Activated naive CD4-positive, alpha-beta T cell treated with Interleukin-2 at 50 U/mL for 16 hours (primary cell): ENCODE results near the gene ARHGEF12.
"Not testable (repeated sequence)": the region's sequence is repeated elsewhere in the genome, so short reads cannot be mapped to it uniquely, and the experiment has no call there.

ENCODE experiments used
- DNase-seq: peaks from one replicate; pipeline ENCODE4 v3.0.0-alpha.2; 2020

ARHGEF12 gene

DNA sequence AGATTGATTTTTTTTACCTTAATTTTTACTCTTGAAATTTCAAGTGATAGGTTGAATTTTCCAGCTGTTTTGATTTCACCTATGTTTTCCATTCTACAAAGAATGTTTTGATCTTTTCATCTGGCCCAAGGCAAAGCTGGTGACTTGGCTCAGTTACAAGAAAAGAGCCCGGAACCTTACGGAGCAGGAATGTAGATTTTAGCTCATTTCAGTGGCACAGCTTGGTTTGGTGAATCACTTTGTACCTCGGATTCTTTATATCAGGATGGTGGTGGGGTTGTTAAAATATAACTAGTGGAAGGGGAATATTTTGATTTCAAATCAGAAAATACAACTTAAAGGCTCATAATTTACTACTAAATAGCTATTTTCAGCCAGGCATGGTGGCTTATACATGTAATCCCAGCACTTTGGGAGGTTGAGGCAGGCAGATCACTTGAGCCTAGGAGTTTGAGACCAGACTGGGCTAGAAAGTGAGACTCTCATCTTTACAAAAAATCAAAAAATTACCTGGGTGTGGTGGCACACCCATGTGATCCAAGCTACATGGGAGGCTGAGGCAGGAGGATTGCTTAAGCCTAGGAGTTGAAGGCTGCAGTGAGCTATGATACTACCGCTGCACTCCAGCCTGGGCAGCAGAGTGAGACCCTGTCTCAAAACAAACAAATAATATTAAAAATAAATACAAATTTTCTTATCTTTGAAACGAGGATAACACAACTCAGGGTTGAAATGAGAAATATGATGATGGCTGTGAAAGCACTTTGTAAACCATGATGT is 166.0 kb downstream of the ARHGEF12 start:
- no peak for DNase-seq

DNA sequence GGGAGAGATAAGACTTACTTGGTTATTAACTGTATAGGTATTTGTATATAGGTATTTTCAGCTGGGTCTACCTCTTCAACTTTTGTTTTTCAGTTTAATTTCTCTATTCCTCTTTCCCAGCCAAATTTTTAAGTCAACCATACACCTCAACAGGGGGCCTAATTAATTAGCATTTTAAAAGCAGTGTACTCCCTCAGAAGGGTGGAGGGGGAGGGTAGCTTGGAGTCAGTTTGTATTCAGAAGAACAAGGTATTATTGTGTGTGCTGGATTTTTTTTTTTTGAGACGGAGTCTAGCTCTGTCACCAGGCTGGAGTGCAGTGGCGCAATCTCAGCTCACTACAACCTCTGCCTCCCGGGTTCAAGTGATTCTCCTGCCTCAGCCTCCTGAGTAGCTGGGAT is 167.3 kb downstream of the ARHGEF12 start:
- DNase-seq: not testable (repeated sequence)

DNA sequence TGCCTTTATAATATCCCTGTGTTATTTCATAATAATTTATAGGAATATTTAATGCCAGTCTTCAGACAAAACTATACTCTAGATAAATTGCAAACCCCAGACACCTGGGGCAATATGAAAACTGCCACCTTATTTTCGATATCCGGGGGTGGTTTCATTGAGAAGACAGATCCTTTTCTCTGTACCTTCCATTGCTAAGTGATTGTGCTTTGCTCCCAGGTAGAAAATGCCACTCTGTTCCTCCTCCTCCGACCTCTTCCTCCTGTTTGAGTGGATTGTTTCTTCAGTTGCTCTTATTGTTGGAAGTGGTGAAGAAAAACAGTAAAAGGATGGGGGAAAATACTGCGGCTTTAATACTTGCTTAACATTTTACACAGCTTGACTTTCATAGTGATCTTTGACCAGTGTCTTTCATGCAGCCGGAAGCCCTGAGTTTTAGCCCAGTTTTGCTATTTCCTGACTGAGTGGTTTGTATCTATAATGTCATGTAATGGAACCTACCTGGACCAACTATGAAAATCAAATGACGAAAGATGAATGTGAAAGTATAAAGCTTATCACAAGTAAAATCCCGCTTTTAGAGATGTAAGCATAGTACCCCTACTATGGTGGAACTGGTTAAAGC is 169.7 kb downstream of the ARHGEF12 start:
- no peak for DNase-seq

DNA sequence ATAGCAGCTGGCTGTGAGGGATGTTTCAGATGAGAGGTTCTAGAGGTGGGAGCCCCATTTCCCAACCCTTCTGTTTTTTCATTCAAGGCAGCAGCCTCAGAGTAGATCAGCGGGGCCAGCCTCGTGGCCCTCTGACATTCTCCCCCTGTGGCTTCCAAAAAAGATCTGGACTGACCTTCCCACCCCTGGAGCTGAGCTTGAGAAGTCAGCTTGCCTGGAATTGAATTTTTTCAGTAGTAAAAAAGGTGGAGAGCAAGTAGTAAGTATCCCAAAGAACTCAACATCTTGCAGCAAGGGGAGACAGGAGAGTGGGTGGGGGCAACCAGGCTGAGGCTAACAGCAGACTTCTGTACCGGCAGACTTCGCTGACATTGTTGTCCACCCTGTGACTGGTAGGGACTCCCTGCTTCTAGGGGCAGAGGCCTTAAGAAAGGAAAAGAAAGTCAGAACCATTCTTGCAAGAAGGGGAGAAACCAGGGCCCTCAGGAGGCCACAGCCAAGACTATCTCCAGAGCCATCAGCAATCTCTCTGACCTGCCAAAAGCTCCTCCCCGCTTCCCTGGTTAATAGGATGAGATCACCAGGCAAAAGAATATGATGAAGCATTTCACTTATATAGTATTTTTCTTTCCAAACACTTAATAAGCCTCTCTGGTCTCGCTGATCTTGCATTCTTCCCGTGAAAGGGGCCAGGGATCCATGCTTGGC is 173.3 kb downstream of the ARHGEF12 start:
- DNase-seq: no peak

DNA sequence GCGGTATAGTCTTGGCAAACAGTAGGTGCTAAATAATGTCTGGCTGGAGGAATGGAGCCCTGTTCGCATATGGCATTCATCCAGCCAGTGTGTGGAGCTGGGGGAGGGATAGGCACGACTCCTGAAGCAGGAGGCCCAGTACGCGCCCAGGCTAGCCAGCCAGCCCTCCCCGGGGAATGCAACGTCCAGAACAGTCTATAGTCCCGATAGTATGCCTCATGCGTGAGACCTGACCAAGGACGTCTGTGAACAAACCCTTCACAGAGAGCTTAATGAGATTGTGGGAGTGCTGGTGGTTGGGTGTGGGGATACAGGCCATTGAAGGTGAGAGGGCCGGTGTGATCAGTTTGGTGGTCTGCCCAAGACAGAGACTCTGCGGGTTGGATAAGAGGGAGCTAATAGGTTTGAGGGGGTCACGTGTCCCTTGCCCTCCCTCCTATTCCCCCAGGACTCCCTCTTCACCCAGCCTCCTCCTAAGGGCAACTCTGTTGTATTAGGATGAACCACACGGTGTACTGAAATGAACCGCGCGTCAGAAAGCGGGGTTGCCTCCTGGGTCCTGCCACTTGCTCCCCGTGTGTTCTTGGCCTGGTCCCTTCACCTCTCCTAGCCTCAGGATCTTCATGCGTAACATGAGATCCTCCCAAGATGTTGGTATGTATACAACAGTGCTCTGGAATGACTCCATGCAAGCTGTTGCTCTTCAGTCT is 174.3 kb downstream of the ARHGEF12 start:
- no peak for DNase-seq

DNA sequence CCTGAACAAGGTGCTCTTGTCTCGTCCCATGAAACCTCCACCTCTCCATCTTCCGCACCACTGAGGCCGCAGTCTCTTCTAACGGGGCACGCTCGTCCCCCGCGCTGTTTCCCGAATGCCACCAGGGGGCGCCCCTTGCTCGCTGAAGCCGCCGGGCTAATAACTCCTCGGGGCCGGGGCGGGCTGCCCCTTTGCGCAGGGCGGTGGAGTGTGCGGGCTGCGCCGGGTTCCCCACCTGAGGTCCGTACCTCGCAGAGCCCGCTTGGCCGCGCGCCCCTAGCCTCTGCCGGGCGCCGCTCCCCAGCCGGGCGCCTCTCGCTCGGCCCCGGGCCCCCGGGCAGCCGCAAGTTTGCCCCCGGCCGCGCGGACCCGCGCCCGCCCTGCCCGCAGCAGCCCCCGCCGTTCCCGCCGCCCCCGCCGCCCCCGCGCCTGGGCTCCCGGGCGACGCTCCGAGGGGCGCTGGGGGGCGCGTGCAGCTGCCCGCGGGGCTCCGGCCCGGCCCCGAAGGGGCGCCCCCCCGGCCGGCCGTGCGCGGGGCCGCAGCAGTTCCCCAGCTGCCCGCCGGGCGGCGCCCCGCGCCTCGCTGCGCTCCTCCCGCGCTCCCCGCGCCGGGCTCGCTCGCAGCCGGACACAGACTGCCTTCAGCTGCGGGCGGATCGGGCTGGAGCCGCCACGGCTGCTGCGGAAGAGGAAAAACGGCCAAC is 175.1 kb downstream of the ARHGEF12 start, which contains the start of gene GRIK4:
Gene GRIK4, plus strand, starts transcription at position 633 of the 704 bp plus-strand sequence. CDS start 148,571 bp downstream, outside the sequence.
- DNase-seq: peak; percentile 75

DNA sequence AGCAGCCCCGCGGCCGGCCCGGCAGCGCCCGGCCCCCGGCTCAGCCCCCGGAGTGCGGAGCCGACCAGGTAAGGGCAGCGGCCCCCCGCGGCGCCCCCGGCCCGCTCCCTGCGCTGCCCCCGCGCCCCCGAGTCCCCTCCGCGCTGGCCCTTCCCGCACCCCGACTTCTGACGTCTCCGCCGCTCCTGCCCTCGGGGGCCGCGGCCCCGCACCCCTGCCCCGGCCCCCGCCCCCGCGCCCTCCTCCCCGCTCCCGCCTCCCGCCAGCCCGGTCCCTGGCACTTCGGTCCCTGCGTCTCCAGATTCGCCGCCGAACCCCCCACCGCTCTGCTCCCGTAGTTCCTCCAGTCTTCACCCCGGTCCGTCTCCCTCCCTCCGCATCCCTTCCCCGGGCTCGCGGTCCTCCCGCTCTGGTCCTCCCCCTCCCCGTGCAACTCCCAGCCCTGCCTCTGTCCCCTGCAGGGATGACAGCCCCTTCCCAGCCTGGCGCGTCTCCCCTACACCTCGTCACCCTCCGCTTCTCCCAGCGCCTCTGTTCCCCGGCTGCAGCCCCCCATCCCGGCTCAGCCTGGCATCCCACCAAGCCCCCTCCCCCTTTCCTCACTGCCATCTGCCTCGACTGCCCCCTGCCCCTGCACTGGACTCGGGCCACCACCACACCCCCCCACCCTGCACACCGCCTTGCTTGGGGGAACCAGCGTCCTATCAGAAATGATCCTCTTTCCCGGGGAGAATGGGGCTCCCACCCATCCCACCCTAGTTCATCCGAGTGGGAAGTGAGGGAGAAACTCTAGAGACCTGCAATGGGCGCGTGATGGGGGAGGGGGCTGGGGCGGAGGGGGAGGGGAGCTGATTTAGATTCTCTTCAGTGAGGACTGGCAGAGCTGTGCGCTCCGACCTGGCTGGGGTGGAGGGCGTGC is 175.9 kb downstream of the ARHGEF12 start:
- DNase-seq: no peak

DNA sequence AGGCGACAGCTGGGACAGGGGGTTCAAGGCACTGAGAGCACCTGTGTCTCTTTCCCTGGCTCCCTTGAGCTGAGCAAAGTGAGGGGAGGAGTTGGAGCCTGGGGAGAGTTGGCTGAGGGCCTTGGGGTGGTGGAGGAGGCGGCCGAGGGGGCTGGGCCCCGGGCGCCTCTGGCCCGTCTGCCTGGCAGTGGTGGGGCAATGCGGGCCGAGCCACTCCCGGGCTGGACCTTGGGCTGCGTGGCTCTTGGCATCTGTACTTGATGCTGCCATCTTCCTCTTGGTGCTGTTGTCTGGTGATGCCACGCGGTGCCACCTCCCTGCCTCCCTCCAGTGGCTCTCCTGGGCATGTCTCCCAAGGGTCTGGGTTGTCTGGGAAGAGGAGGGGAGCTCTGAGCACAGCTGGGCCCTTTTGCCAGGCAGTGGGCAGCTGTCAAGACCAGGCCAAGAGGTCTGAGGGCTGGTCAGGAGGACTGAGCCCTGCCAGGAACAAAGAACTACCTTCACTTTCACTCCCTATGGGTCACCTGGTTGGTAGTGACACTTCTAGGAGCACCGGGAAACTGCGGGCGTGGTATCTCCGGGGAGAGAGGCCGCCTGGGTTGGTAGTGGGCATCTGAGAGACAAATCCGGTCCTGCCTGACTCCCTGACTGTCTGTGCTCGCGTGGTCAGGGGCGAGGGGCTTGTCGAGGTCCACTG is 176.7 kb downstream of the ARHGEF12 start:
- no peak for DNase-seq

DNA sequence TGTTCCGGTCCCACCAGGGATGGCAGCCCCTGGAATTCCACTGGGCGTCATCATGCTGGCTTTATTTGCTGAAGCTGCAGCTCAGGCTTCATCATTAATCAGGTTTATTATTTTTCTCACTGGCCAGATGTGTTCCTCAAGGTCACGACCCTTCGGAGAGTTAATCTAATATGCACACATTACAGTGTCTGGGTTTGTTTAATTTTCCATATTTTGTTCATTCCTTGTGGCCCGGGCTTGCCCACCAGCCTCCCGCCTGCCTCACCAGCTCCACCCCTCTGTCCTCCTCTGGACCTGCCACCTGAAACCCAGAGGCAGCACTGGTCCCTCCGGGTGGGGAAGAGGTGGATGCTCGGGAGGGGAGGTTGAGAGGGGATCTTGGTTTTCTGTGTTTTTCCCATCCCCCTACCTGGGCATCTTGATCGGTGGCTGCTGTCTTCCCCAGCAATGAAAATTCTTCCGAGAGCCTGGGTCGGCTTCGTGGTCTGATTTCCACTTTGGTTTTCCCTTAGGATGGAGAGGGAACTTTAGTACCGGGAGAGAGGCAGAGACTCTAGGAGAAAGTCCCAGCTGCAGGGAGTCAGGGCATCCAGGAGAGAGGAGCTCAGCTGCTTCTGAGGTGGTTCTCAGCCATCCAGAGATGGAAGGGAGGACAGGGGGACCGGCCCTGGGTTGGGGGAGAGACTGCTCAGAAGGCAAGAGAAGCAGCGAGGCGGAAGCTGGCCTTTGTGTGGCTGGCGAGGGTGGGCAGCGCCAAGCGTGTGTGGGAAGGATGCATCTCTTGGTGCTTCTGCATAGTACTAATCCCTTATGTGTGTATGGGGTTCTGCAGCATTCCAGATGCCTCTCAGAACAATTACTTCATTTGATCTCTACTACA is 177.5 kb downstream of the ARHGEF12 start:
- no peak for DNase-seq

DNA sequence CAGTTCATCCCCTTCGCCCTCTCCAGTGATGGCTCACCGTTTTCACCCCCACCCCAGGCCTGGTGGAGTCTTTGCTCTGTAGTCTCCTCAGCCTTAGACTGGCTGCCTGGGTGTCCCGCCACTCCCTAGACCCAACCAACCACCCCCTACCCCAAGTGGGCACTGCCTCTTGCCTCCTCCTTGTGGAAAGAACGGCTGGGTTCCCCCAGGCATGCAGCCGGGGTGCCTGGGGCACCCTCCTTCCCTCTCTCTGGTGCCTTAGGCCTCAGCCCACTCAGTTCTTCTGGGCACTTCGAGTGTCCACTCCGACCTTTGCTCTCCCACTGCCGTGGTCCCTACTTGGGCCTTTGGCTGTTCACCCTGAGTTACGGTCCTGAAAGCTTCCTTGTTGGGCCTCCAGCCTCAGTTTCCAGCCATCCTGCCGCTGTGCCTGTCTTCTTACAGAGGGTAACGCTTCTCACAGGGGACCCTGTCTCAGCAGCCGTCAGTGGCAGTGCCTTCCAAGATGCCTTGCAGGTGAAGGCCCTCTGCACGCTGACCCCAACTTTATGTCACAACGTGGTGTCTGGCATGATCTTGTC is 178.4 kb downstream of the ARHGEF12 start:
- no peak for DNase-seq

DNA sequence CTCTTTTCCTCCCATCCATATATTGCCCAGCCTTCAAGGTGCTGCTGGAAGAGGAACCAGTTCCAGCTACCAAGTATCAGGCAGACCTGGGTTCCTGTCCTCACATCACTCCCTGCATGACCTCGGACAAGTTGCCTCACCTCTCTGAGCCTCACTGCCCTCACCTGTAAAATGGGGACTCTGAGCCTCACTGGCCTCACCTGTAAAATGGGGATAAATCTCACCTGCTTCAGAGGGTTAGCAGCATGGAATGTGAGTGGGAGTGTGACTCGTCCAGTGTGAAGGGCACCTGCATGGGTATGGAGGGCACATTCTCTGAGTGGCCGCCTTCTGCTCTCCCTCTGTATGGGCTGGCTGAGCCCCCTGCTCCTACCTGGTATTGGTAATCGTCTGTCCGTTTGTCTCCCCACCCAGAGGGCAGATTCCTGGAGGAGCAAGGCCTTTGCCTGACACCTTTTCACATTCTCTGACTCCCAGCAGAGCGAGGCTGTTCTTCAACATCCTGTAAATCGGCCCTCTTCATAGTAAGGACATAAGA is 179.0 kb downstream of the ARHGEF12 start:
- no peak for DNase-seq

DNA sequence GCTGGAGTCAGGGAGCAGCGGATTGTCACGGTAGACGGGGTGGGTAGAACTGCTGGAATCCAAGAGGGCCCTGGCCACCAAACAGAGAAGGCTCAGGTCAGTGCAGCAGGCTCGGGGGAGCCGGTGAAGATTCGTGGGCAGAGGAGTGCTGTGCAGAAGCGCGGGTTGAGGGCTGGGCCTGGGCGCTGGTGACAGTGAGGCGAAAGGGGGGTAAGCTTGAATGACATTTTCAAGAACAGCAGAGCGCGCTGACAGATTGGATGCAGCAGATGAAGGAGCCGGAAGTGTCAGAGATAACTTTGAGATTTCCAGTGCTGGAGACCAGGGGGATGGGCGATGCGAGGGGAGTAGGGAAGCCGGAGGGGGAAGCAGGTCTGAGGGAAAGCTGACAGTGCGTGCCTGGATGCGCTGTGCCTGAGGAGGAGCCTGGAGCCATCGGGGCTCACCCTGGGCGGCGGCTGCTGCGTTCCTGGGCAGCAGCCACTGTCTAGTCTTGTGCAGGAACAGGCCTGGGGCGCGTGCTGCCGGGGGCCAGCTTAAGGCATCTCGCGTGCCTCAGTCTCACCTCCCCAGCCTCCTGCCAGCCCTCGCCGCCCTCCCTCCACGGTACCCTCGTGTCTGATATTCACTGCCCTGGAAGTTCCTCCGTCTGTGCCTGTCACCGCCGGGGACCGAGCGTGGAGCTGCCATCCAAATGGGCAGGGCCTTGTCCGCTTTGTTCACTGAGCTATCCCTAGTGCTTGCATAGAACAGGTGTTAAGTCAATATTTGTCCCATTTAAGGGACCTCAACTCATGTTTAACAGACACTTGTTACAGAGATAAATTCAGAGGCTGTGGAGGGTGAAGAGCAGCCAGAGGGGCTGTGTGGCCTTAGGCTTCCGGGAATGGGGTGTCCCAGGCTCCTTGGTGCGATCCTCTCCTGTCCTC is 180.5 kb downstream of the ARHGEF12 start:
- DNase-seq: no peak

DNA sequence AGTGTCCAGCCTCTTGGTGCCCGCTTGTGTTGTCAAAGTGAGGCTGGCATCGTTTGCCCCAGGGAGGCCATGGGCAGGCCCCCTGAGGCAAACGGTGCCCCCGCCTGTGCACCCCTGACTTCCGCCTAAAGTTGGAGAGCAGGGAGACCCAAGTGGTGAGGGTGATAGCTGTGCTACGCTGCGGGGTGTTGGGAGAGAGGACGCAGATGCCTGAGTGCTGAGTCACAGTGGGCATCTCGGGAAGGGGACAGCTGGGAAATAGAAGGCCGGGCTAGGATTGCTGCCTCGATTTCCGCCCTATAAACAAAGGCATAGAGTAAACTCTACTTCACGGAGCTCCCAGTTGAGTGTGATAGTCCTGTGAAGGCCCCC is 181.2 kb downstream of the ARHGEF12 start:
- no peak for DNase-seq

DNA sequence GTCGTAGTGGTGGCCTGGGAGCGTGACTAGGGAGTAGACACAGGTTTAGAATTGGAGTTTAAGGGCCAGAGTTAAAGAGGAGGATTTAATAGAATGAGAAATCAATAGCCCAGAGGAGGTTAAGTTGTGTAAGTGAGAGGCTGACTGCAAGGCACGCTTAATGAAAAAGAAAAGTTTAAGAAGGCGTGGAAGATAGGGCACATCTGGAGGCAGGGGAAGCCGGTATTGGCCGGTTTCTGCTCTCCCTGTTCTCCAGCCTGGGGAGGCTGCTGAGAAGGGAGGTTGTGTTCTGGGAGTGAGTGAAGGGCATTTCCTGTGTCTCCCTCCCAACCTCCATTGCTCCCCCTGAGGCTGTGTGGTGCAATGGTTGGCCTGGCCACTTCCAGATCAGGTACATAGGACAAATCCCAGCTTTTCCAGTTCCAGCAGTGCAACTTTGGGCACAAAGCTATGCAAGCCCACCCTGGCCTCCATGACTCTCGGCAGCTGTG is 181.6 kb downstream of the ARHGEF12 start:
- DNase-seq: no peak

DNA sequence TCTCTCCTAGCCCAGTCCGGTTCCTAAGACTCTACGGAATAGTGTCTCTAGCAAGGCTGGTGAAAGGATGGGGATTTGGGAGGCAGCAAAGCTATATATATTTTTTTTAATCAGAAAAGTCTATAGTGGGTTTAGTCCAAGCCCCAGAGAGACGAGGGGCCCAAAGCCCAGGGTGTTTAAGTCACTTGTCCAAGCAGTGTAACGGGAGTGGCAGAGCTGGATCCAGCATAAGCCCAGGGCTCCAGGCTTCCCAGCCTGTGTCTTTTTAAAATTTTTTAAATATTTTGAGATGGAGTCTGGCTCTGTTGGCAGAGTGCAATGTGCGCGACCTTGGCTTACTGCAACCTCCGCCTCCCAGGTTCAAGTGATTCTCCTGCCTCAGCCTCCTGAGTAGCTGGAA is 182.1 kb downstream of the ARHGEF12 start:
- DNase-seq: no peak

DNA sequence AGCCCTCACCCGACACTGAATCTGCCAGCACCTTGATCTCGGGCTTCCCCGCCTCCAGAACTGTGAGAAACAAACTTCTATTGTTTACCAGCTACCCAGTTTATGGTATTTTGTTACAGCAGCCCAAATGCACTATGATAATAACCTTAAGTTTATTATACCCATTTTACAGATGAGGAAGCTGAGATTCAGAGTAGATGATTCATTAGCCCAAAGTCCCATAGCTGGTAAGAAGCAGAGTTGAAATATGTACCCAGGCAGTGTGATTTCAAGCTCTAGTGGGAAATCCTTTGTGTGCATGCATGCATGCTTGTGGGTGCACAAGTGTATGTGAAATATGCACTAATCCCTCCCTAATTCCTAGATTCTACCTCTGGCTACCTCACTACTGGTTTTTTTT is 183.3 kb downstream of the ARHGEF12 start:
- DNase-seq: no peak

DNA sequence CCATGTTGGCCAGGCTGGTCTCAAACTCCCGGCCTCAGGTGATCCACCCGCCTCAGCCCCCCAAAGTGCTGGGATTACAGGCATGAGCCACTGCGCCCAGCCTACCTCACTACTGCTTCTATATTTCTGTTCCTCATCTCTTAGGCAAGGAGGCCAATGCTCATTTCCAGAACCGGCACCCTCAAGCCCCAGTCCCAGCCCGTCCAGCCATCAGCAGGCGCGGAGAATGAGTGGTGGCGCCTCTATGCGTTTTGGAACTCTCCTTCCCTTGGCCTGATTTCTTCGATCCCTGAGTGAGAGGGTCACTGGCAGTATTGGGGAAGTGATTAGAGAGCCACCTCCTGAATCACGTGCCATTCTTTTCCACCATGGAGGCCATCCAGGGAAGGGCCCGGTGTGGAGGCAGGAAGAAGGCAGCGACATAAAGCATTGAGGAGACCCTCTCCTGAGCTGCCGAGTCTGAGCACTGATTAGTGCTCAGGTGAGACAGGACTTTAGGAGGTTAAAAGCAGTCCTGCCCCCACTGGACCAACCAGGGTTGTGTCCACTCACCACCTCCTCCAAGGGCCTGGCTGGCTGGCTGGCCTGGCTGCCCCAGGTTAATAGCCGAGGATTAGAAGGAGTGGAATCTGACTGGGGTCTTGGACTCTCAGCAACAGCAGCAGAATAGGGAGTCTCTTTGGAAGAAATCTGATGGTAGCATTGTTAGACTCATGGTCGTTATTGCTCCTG is 184.0 kb downstream of the ARHGEF12 start:
- no peak for DNase-seq
